HG03575 (cell line): ENCODE data around the gene FER.
"Not testable (repeated sequence)": the region's sequence is repeated elsewhere in the genome, so short reads cannot be mapped to it uniquely, and the experiment has no call there.

ENCODE experiments used
- ATAC-seq: cut with Tn5 transposase; IDR thresholded peaks from one replicate; pipeline ENCODE4 v1.9.1; 2021; ENCODE audit not compliant: unreplicated experiment, insufficient number of reproducible peaks, low FRiP score; ENCODE audit errors: extremely low read depth

FER gene

DNA sequence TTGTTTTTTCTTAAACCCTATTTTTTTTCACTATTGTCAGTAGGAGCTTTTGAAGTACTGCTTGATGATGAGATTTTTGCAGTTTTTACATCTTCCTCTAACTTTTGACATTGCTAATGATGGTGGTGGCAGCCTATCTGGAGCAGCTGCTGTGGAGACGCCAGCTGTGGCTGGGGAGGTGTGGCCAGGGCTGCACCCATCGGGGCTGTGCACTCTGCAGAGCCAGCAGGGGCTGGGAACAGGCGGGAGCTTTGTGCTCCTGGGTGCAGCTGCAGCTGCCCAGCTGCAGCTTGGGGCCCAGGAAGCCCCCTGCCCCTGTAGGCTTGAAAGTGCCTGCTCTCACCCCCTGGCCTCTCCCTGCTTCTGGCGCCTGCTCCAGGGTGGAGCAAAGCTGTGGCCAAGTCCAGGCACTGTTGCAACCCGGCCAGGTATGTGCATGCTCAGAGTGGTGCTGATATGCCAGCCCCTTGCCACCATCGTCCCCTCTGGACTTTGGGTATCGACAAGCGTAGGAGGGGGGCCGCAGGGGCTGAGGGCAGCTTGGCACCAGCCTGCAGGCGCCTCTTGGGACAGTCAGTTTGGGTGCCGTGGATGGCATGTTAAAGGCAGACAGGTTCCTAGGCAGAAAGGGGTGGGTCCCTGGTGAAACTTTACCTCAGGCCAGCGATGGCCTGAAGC lies 39.2 kb downstream of the FER start:
- ATAC-seq = no peak

DNA sequence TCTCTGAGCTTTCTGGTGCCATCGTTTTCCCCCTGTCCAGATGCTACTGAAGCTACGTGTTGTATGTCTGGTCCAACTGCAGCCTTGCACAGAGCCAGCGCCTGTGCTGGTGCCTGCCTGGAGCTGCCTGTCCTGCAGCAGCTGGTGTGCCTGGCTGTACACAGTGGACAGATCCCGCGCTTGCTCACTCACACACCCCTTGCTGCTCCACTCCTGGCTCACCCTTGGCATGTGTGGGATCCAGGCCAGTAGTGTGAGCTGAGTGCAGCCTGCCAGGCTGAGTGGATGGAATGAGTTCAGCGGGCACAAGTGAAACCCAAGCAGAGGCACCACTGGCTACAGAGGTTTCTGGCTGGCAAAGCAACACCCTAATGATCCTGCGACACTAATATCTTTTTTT lies 40.4 kb downstream of the FER start:
- ATAC-seq = no peak

DNA sequence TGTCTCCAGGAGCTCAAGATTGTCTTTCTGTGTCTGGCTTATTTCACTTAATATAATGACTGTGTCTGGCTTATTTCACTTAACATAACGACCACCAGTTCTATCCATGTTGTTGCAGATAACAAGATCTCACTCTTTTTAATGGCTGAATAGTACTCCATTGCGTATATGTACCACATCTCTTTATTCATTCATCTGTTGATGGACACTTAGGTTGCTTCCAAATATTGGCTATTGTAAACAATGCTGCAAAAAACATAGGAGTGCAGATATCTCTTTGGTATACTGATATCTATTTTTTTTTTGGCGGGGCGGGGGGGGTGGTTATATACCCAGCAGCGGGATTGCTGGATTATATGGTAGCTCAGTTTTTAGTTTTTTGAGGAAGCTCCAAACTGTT lies 45.5 kb downstream of the FER start:
- no peak for ATAC-seq

DNA sequence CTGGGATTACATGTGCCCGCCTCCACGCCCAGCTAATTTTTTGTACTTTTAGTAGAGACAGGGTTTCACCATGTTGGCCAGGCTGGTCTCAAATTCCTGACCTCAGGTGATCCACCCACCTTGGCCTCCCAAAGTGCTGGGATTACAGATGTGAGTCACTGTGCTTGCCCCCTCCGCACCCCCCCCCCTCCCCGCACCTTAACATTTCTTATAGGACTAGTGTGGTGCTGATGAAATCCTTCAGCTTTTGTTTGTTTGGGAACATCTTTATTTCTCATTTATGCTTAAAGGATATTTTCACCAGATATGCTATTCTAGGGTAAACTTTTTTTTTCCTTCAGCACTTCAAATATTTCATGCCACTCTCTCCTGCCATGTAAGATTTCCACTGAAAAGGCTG lies 46.7 kb downstream of the FER start:
- ATAC-seq = not testable (repeated sequence)

DNA sequence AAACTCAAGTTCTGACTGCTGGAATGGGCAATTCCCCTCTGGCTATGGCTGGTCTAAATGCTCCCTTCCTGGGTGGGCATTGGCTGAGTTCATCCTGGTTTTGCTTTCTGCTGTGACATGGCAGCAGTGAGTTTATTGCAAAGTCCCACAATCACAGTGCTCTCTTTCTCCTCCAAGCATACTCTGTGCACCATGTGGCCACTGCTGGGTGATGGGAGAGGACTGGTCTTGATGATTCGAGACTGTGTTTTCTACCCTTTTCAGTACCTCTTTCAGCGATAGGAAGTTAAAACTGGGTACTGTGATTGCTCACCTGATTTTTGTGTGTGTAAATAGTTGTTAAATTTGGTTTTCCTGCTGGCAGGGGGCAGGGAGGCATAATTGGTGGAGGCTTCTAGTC lies 49.7 kb downstream of the FER start:
- no peak for ATAC-seq

DNA sequence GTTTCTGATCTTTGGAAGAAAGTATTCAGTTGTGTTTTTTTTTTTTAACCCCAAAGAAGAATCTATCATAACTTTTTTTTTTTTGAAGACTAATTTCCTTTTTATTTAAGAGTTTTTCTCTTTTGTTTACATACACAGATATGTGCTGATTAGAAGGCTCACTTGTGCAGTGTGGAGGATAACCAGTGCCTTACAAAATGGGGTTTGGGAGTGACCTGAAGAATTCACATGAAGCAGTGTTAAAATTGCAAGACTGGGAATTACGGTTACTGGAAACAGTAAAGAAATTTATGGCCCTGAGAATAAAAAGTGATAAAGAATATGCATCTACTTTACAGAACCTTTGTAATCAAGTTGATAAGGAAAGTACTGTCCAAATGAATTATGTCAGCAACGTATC lies 50.3 kb downstream of the FER start:
- ATAC-seq = no peak

DNA sequence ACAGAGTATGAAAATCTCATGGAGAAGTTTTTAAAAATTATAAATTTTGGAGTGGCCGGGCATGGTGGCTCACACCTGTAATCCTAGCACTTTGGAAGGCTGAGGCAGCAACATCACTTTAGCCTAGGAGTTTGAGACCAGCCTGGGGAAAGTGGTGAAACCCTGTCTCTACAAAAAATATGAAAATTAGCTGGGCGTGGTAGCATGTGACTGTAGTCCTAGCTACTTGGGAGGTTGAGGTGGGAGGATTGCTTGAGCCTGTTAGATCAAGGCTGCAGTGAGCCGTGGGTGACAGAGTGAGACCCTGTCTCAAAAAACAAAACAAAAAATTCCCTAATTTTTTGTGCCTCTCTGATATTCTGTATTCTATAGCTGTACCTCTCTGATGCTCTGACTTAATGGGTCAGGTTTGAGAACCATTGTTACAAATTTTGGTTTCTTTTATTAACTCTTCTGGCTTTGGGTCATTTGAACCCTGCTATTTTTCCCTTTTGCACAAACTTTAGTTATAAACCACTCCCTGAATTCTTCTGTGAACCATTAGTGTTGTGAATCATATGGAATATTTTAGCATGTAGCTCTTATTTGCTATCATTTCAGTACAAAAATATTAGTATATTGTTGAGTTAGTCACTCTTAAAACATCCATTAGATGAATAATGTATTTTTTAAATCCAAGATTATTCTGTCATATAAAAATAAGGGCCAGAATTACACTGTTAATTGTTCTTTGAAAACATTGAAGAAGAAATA lies 51.0 kb downstream of the FER start:
- no peak for ATAC-seq

DNA sequence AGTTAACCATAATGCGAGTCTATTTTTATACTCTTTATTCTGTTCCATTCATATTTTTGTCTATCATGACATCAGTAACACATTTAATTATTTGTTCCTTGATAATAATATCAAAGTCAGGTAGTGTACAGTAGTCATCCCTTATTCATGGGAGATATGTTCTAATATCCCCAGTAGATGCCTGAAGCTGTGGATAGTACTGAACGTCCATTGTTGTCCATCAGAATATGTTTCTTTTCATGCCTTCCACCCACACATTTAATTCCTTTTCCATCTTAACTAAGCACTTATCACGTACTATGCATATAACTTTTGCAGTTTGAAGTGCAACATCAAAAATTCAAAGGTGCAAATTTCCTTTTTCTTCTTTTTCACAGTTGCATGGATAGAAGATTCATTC lies 53.6 kb downstream of the FER start:
- ATAC-seq = no peak

DNA sequence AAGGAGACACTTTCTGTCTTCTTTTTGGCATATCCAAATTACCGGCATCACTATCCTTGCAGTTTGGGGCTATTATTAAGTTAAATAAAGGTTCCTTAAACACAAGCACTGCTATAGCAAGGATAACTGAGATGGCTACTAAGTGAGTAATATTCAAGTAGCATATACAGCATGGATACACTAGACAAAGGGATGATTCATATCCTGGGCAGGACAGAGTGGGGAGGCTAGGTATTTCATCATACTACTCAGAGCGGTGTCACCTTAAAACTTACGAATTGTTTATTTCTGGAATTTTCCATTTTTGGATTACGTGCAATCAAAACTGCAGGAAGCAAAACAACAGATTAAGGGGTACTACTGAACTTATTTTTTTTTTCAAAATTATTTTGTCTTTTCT lies 54.1 kb downstream of the FER start:
- ATAC-seq = no peak

DNA sequence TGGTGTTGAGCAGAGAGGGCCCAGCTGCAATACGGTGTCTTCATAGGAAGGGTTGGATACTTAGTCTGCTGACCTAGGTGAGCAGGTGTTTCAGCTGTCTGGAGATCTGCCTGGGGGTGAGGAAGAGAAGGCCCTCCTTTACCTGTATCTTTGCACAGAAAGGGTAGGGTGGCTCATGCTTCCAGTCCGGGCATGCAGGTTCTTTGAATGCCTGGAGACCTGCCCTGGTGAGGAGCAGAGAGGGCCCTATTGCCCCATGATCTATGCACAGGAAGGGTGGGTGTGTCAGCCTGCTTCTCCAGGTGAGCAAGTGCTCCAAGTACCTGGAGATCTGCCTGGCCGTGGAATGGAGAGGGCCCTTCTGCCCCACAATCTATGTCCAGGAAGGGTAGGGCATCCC lies 63.0 kb downstream of the FER start:
- ATAC-seq = no peak

DNA sequence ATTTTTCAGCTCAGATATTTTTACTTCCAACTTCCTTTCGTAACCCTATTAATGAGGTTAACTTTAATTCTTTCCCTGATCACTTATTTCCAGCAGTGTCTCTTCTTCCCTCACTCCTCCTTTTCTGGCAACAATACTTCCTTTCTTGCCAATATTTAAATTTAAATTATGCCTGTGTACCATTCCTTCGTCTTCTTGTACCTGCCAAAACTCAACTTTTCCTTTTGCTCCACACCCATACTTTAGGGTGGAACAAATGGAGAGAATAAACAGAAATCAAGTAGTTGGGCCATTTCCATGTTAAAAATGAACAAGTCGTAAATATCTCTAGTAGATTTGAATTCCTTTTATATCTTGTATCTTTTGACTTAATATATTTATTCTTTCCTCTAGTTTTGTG lies 66.0 kb downstream of the FER start:
- ATAC-seq = no peak

DNA sequence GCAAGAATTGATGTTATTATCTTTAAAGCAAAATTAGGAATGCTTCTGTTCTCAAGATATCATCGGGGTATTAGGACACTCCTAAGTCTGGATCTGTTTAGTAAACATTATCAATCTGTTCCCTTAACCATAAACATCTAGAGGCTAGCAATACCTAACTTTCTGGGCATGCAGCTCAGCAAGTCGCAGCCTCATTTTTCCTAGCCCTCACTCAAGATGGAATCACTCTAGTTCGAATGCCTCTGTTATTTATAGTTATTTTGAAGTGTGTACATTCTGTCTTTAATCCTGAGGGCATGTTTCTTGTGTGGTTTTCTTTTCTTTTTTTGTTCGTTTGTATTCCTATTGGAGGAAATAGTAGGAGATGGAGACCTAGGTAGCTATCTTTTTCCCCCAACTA lies 66.9 kb downstream of the FER start:
- ATAC-seq = no peak

DNA sequence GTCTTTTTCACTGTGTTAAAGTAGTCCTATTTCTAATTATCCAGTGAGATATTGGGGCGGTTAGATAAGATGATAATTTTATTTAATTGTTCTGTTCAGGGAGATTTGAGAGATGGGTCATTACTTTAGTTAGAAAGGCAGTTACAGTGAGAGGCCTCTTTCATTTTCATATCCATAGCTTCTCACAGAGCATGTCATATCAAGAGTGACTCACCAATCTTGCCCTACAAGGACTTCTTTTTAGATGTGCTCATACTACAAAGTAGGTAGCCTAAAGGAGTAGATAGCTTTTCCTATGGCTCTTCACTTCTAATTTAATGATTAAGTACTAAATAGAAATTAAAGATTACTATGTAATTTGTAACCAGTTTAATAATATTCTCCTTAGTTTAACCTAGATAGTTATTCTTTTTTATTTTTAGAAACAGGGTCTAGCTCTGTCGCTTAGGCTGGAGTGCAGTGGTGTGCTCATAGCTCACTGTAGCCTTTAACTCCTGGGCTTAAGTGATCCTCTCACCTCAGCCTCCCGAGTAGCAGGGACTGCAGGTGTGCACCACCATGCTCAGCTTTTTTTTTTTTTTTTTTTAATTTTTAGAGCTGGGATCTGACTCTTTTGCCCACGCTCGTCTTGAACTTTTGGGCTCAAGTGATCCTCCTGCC lies 71.0 kb downstream of the FER start:
- peak; percentile 98 for ATAC-seq

DNA sequence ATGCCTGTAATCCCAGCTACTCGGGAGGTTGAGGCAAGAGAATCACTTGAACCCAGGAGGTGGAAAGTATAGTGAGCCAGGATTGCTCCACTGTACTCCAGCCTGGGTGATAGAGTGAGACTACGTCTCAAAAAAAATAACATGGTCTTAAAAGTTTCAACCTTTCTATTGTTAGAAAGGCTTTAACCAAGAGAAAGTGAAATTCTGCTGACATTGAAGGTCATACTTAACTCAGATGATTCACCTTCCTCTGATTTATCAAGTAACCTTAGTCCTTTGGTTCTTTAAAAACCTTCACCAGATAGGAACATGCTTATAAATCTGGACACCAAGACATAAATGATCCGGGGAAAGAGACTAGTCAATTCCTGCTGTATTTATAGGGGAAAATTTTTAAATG lies 73.3 kb downstream of the FER start:
- ATAC-seq = no peak

DNA sequence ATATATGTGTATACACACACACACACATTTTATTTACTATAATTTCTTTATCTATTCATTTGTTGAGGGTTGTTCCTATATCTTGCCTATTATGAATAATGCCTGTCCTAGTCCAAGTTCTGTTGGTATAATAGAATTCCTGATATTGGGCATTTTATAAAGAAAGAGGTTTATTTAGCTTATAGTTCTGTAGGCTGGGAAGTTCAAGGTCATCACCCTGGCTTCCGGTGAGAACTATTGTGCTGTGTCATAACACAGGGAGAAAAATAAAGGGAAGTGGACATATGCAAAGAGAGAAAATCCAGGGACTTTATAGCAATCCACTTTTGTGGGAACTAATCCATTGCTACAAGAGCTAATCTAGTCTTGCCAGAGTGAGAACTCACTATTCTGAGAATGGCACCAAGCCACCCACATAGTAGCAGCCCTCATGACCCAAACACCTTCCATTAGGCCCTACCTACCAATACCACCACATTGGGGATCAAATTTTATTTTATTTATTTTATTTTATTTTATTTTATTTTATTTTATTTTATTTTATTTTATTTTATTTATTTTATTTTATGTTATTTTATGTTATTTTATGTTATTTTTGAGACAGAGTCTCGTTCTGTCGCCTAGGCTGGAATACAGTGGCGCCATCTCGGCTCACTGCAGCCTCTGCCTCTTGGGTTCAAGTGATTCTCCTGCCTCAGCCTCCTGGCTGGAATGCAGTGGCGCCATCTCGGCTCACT lies 74.7 kb downstream of the FER start:
- no peak for ATAC-seq

DNA sequence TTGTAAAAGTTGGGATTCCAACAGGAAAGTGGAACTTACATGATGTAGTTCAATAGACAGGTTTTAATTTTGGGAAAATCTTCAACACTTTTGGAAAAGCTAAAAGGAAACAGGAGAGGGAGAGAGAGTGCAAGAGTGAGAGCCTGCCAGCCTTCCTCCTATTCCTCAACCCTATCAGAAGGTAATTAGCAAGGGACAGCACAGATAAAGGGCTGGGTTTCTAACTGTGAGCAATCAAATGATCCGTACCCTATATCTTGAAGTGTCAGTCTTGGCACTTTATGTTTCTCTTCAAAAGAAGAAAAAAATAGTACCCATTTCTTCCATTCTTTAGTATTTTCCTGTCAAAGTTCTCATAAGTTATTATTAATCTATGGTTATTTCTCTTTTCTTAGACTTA lies 79.4 kb downstream of the FER start:
- no peak for ATAC-seq

DNA sequence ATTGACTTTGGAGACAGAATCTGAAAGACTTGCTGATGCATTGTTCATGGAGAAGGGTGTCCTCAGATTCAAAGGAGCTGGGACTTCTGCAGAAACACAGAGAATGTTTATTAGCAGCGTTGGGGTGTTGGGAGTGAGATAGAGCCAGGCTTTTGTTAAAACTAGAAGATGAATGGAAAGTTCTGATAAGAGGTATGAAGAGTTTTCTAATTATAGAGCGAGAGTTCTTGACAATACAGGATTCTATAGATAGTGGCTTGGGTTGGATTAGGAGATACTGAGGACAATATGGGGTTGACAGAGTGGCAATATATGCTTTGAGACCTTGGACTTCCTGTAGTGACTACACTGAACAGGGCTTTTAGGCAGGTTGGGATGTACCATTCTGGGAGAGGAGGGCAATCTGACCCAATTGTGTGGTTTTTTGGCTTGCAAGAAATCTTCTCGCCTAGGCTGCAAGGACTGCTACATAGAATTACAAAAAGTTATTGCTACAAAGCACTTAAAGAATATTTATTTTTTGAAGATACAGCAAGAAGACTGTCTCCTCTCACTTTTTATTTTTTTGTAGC lies 83.1 kb downstream of the FER start:
- no peak for ATAC-seq

DNA sequence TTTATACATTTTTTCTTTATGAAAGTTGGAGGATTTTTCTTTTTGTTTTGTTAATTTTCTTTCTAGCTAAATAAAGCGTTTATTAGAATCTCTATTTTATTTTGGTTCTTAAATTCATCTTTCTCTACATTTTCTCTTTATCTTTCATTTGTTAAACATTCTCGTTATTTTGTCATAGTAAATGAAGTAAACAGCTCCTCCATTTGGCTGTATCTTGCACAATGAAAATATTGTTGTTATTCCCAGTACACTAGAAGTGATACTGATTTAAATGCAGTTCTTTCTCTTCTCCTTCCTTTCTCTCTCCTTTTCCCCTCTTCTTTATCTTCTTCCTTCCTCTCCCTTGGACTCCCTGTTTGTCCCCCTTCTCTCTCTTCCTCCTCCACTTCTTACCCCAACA lies 88.8 kb downstream of the FER start:
- ATAC-seq = no peak

DNA sequence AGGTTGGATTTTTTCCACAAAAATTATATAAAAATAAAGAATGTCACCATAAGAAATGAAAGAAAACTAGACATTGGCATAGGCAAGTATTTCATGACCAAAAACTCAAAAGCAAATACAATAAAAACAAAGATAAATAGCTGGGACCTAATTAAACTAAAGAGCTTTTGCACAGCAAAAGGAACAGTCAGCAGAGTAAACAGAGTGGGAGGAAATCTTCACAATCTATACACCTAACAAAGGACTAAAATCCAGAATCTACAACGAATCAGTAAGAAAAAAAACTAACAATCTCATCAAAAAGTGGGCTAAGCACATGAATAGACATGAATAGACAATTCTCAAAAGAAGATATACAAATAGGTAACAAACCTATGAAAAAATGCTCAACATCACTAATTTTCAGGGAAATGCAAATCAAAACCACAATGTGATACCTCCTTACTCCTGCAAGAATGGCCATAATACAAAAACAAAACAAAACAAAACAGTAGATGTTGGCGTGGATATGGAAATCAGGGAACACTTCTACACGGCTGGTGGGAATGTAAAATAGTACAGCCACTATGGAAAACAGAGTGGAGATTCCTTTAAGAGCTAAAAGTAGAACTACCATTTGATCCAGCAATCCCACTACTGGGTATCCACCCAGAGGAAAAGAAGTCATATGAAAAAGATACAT lies 94.7 kb downstream of the FER start:
- not testable (repeated sequence) for ATAC-seq
